Spleen (tissue), 11 donors: Measurements from ENCODE around the gene RIC1. TPM values are rescaled to one million over a fixed set of nuclear protein-coding genes. Genes with fewer than 3 reads are reported as not detected.

Source experiments
- DNase-seq: peaks from one replicate; pipeline ENCODE4 v3.0.0-alpha.2; 2020
- H3K27ac ChIP-seq, 8 donors: fragments of 200-600 bp; sonication (generic) in 7 of 8; 1 replicate in 4 of 8; 2 replicates in 4 of 8; pipeline versions ENCODE4 v1.5.0 to v1.8.0; 2016 to 2021; ENCODE audit warnings: inconsistent platforms in 4 of 8, mild to moderate bottlenecking in 4 of 8, moderate library complexity in 1 of 8
- H3K27me3 ChIP-seq, 7 donors: fragments of 200-600 bp; sonication (generic) in 6 of 7; replicated peaks in 1 of 7; 1 replicate in 4 of 7; 2 replicates in 3 of 7; pipeline versions ENCODE4 v1.5.0 to v1.8.0; 2016 to 2021; ENCODE audit warnings: inconsistent platforms in 3 of 7, mild to moderate bottlenecking in 1 of 7
- H3K36me3 ChIP-seq, 6 donors: fragments of 200-600 bp; sonication (generic) in 5 of 6; 1 replicate in 4 of 6; 2 replicates in 2 of 6; pipeline versions ENCODE4 v1.5.0 to v1.8.0; 2016 to 2021; ENCODE audit warnings: inconsistent platforms in 2 of 6
- H3K4me1 ChIP-seq, 6 donors: fragments of 200-600 bp; sonication (generic) in 5 of 6; 1 replicate in 3 of 6; 2 replicates in 3 of 6; pipeline versions ENCODE4 v1.5.0 to v1.8.0; 2016 to 2021; ENCODE audit warnings: inconsistent platforms in 3 of 6
- H3K4me3 ChIP-seq, 8 donors: fragments of 200-600 bp; sonication (generic) in 7 of 8; 1 replicate in 4 of 8; 2 replicates in 4 of 8; pipeline versions ENCODE4 v1.5.0 to v1.8.0; 2016 to 2021; ENCODE audit warnings: inconsistent platforms in 4 of 8, mild to moderate bottlenecking in 4 of 8, moderate library complexity in 2 of 8
- H3K9me3 ChIP-seq, 8 donors: fragments of 200-600 bp; sonication (generic) in 7 of 8; 1 replicate in 4 of 8; 2 replicates in 4 of 8; pipeline versions ENCODE4 v1.5.0 to v1.8.0; 2016 to 2021; ENCODE audit warnings: inconsistent platforms in 4 of 8
- POLR2A ChIP-seq, 3 donors: fragments of 450-650 bp; IDR thresholded peaks; one replicate each; pipeline ENCODE4 v1.5.1; 2017; ENCODE audit warnings: antibody characterized with exemption in 3 of 3, mild to moderate bottlenecking in 1 of 3
- POLR2AphosphoS5 ChIP-seq, 3 donors: sonication (generic); formaldehyde crosslinking; IDR thresholded peaks; one replicate each; pipeline ENCODE4 v1.5.1; 2017; ENCODE audit warnings: antibody characterized with exemption in 3 of 3
- WGBS, 5 donors: extraction: QIAGEN DNeasy Blood & Tissue Kit in 3 of 5; methylation state at CpG; one replicate each; pipeline versions ENCODE4 v1.1.5 to v1.1.7; 2013 to 2018; 5-methylcytosine and 5-hydroxymethylcytosine counted together
- intact Hi-C: fragments of 100-400 bp; cut with DNase I; formaldehyde crosslinking; loops from one replicate; pipeline ENCODE4 v1.15.0; 2023; ENCODE audit warnings: low total_unique reads
- polyA plus RNA-seq, 3 donors: library from polyadenylated mRNA; stranded (reverse); fragments of 200-250 nt; gene quantifications; one replicate each; pipeline ENCODE4 v1.2.1, GENCODE V29; 2013
- total RNA-seq, 7 donors: library from RNA; depleted of rRNA in 3 of 7; stranded (reverse); fragments of >200 nt in 3 of 7; fragmentation: NEBNext Ultra II Directional in 4 of 7; extraction: Animal tissue kit (Norgen Biotek cat#: 25700) in 4 of 7; gene quantifications; one replicate each; pipeline versions ENCODE4 v1.1.0 to v1.2.1, GENCODE V29; 2016 to 2021
- TF ChIP-seq, protein P1 (sequence below), 11 experiments: fragments of 200-600 bp in 7 of 11; fragments of 450-650 bp in 4 of 11; sonication (generic) in 4 of 11; IDR thresholded peaks in 8 of 11; conservative IDR thresholded peaks in 3 of 11; 1 replicate in 7 of 11; 2 replicates in 4 of 11; pipeline versions ENCODE4 v1.4.0 to v1.8.0; 2016 to 2021; ENCODE audit warnings: antibody characterized with exemption in 11 of 11, inconsistent platforms in 4 of 11, mild to moderate bottlenecking in 1 of 11
- donor health status: healthy with polysubstance abuse.
- donor health status: DM: no; HTN: no; CAD: no; lungs with moderate emphysema.
- donor health status: DM: no; HTN: no; CAD: no.
- donor health status: Bipolar disorder and iron deficiency.
- donor health status: healthy.
- donor health status: DM: no; HTN: no; CAD: no.
- donor health status: DM: yes; HTN: yes; CAD: no.

The RIC1 gene
- total and polyA plus RNA-seq, 10 donors, result 4.9 to 68.7 (median 34.5) TPM

- Histone ChIP-seq H3K4me1 (peaks cover 0 to 4% (median 0%) of the 10 kb centered on the region in 6 donors), H3K4me3 (no peak overlapping the region), H3K36me3 (peaks cover 0 to 67% (median 0%) of the 10 kb centered on the region in 6 donors), H3K9me3 (no peaks in the 10 kb centered on the region), H3K27me3 (no peaks in the 10 kb centered on the region), H3K27ac (no peak overlapping the region)
- TF ChIP-seq, protein P1, sequence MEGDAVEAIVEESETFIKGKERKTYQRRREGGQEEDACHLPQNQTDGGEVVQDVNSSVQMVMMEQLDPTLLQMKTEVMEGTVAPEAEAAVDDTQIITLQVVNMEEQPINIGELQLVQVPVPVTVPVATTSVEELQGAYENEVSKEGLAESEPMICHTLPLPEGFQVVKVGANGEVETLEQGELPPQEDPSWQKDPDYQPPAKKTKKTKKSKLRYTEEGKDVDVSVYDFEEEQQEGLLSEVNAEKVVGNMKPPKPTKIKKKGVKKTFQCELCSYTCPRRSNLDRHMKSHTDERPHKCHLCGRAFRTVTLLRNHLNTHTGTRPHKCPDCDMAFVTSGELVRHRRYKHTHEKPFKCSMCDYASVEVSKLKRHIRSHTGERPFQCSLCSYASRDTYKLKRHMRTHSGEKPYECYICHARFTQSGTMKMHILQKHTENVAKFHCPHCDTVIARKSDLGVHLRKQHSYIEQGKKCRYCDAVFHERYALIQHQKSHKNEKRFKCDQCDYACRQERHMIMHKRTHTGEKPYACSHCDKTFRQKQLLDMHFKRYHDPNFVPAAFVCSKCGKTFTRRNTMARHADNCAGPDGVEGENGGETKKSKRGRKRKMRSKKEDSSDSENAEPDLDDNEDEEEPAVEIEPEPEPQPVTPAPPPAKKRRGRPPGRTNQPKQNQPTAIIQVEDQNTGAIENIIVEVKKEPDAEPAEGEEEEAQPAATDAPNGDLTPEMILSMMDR (IDR thresholded peaks at IDR 0.05 in 8 of 11, conservative IDR thresholded peaks at IDR 0.05 in 3 of 11), result no peak
- TF ChIP-seq POLR2A (IDR thresholded peaks at IDR 0.05) (no peak), POLR2AphosphoS5 (IDR thresholded peaks at IDR 0.05) (no peak)
- intact Hi-C loops, result no loop called here
- DNase-seq, result no peak
- WGBS, 5 donors, result 85 to 92% (median 89%) methylated on average over 4 of the region's 4 CpGs
Measured at GRCh38 chr9:5800969-5801738, 172.2 kb downstream of the RIC1 start.

DNA sequence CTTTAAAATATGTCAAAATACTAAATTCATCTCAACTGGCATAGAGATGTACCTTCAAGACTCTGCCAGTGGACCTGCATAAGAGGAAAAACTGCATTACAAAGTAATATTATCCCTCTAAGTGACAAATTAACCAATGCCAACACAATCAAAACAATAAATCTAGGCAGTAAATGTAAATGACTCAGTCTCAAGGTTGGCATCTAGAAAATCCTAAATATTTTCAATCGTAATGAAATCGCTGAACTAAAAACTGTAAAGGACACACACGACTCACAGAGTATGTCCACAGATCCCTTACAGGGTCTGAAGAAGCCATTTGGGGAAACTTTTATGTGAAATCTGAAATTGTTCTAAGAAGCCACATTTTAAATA is 172.8 kb downstream of the RIC1 start:
- Histone ChIP-seq H3K36me3 (peaks cover 0 to 65% (median 0%) of the 10 kb centered on the region in 6 donors), H3K4me3 (no peak overlapping the region), H3K27me3 (no peaks in the 10 kb centered on the region), H3K9me3 (no peaks in the 10 kb centered on the region), H3K27ac (no peak overlapping the region), H3K4me1 (peaks cover 0 to 4% (median 0%) of the 10 kb centered on the region in 6 donors)
- WGBS, 5 donors, result 93 to 99% (median 97%) methylated on average over 3 of the region's 3 CpGs
- intact Hi-C loops, result no loop called here
- no peak for TF ChIP-seq POLR2A (IDR thresholded peaks at IDR 0.05)
- TF ChIP-seq POLR2AphosphoS5 (IDR thresholded peaks at IDR 0.05), result no peak
- TF ChIP-seq, protein P1 (IDR thresholded peaks at IDR 0.05 in 8 of 11, conservative IDR thresholded peaks at IDR 0.05 in 3 of 11), result no peak
- no peak for DNase-seq

GRCh38 chr9:5805478-5805877 is 176.6 kb downstream of the RIC1 start:
- Histone ChIP-seq H3K36me3 (peaks cover 0 to 74% (median 8%) of the 10 kb centered on the region in 6 donors), H3K9me3 (no peaks in the 10 kb centered on the region), H3K4me3 (no peak overlapping the region), H3K27me3 (no peaks in the 10 kb centered on the region), H3K27ac (no peak overlapping the region), H3K4me1 (no peaks in the 10 kb centered on the region)
- TF ChIP-seq POLR2AphosphoS5 (IDR thresholded peaks at IDR 0.05), result no peak
- TF ChIP-seq POLR2A (IDR thresholded peaks at IDR 0.05), result no peak
- TF ChIP-seq, protein P1 (IDR thresholded peaks at IDR 0.05 in 8 of 11, conservative IDR thresholded peaks at IDR 0.05 in 3 of 11), result no peak
- WGBS, 5 donors, result 78 to 99% (median 95%) methylated on average over 3 of the region's 3 CpGs
- DNase-seq, result no peak
- intact Hi-C loops, result no loop called here

DNA sequence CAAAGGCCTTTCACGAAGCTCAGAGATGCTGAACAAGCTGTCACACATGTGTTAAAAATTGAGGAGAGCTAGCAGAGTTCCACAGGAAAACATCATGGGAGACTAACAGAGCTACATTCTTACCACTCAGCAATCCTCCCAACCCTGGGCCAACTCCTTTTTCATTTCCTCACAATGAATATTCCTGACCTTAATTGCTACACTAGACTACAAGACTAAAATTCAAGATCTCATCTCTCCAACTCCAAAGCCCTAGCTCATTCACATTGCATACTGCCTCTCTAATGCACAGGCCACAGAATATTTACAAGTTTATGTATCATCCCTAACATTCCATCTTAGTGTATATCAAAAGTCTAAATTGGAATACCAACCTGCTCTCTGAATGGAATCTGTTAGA is 182.8 kb downstream of the RIC1 start:
- Histone ChIP-seq H3K4me1 (no peaks in the 10 kb centered on the region), H3K36me3 (peaks cover 0 to 81% (median 21%) of the 10 kb centered on the region in 6 donors), H3K27ac (no peak overlapping the region), H3K27me3 (no peaks in the 10 kb centered on the region), H3K9me3 (no peaks in the 10 kb centered on the region), H3K4me3 (no peak overlapping the region)
- TF ChIP-seq POLR2AphosphoS5 (IDR thresholded peaks at IDR 0.05) (no peak), POLR2A (IDR thresholded peaks at IDR 0.05) (no peak)
- TF ChIP-seq, protein P1 (IDR thresholded peaks at IDR 0.05 in 8 of 11, conservative IDR thresholded peaks at IDR 0.05 in 3 of 11), result no peak
- intact Hi-C loops, result no loop called here
- WGBS, 5 donors, result 93 to 100% (median 98%) methylated on average over 1 of the region's 1 CpG
- DNase-seq, result no peak
